A673 (cell line): ENCODE results near the gene FGFBP1.

Experiments
- EZH2 ChIP-seq: fragments of 200-600 bp; sonication (generic); IDR thresholded peaks from 2 replicates; pipeline ENCODE4 v1.6.1; 2017; ENCODE audit warnings: borderline replicate concordance, low read depth, mild to moderate bottlenecking, mixed read lengths, antibody characterized with exemption, low read length; ENCODE audit not compliant: poor library complexity, severe bottlenecking
- TF ChIP-seq, protein P1 (sequence below): fragments of 300-800, 200-600 bp; sonication (generic); conservative IDR thresholded peaks from 2 replicates; pipeline ENCODE4 v1.5.1; 2017; ENCODE audit warnings: low read depth, mild to moderate bottlenecking, antibody characterized with exemption, low read length, moderate library complexity, mixed read lengths

GRCh38 chr4:15944895-15945294 is 6.4 kb upstream of the FGFBP1 start:
- TF ChIP-seq EZH2 = no peak
- TF ChIP-seq, protein P1, sequence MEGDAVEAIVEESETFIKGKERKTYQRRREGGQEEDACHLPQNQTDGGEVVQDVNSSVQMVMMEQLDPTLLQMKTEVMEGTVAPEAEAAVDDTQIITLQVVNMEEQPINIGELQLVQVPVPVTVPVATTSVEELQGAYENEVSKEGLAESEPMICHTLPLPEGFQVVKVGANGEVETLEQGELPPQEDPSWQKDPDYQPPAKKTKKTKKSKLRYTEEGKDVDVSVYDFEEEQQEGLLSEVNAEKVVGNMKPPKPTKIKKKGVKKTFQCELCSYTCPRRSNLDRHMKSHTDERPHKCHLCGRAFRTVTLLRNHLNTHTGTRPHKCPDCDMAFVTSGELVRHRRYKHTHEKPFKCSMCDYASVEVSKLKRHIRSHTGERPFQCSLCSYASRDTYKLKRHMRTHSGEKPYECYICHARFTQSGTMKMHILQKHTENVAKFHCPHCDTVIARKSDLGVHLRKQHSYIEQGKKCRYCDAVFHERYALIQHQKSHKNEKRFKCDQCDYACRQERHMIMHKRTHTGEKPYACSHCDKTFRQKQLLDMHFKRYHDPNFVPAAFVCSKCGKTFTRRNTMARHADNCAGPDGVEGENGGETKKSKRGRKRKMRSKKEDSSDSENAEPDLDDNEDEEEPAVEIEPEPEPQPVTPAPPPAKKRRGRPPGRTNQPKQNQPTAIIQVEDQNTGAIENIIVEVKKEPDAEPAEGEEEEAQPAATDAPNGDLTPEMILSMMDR = no peak
